ENCODE results near the gene CTBP2. TPM values are rescaled to one million over a fixed set of nuclear protein-coding genes. Genes with fewer than 3 reads are reported as not detected.
"Not testable (repeated sequence)": the region's sequence is repeated elsewhere in the genome, so short reads cannot be mapped to it uniquely, and the experiment has no call there.

The CTBP2 gene
- total RNA-seq, 4 donors from 2014 or later, result 74.8 to 103 (median 79.2) TPM

GRCh38 chr10:125082881-125083575, 77.3 kb downstream of the CTBP2 start:
- Histone ChIP-seq H3K36me3 (peaks cover 0 to 10% of the 10 kb centered on the region in 2 donors), H3K27ac (peak overlapping the region in 3 of 4 donors; percentile 85 to 89 (median 86)), H3K4me1 (peaks cover 0 to 73% (median 36%) of the 10 kb centered on the region in 3 donors), H3K9me3 (no peaks in the 10 kb centered on the region), H3K4me3 (no peak overlapping the region), H3K27me3 (no peaks in the 10 kb centered on the region)
- TF ChIP-seq EP300 (IDR thresholded peaks at IDR 0.05) (no peak), POLR2A (IDR thresholded peaks at IDR 0.05) (no peak), POLR2AphosphoS5 (IDR thresholded peaks at IDR 0.05) (no peak)
- TF ChIP-seq, protein P1, sequence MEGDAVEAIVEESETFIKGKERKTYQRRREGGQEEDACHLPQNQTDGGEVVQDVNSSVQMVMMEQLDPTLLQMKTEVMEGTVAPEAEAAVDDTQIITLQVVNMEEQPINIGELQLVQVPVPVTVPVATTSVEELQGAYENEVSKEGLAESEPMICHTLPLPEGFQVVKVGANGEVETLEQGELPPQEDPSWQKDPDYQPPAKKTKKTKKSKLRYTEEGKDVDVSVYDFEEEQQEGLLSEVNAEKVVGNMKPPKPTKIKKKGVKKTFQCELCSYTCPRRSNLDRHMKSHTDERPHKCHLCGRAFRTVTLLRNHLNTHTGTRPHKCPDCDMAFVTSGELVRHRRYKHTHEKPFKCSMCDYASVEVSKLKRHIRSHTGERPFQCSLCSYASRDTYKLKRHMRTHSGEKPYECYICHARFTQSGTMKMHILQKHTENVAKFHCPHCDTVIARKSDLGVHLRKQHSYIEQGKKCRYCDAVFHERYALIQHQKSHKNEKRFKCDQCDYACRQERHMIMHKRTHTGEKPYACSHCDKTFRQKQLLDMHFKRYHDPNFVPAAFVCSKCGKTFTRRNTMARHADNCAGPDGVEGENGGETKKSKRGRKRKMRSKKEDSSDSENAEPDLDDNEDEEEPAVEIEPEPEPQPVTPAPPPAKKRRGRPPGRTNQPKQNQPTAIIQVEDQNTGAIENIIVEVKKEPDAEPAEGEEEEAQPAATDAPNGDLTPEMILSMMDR (IDR thresholded peaks at IDR 0.05), result no peak
- WGBS, 2 donors (ENCODE audit: low coverage in 1 of 2), result 57 to 80% methylated on average over 1 to 5 of the region's 15 CpGs
- no peak for ATAC-seq

DNA sequence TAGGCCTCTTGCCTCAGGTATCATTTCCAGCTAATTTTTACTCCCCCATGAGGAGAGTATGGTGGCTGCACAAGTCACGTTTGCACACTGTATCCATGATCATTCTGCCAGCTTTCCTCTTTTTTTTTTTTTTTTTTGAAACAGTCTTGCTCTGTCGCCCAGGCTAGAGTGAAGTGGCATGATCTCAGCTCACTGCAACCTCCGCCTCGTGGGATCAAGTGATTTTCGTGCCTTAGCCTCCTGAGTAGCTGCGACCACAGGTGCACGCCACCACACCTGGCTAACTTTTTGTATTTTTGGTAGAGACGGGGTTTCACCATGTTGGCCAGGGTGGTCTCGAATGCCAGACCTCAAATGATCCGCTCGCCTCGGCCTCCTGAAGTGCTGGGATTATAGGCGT, 77.9 kb downstream of the CTBP2 start:
- H3K36me3 ChIP-seq, H3K27me3 ChIP-seq, ATAC-seq, H3K4me3 ChIP-seq, H3K9me3 ChIP-seq: not testable (repeated sequence)
- WGBS, 2 donors (ENCODE audit: low coverage in 1 of 2), result 75 to 91% methylated on average over 1 to 5 of the region's 13 CpGs
- peak overlapping the region in 3 of 4 donors; percentile 50 to 86 (median 85) for H3K27ac ChIP-seq
- H3K4me1 ChIP-seq, result peaks cover 0 to 74% (median 36%) of the 10 kb centered on the region in 3 donors

DNA sequence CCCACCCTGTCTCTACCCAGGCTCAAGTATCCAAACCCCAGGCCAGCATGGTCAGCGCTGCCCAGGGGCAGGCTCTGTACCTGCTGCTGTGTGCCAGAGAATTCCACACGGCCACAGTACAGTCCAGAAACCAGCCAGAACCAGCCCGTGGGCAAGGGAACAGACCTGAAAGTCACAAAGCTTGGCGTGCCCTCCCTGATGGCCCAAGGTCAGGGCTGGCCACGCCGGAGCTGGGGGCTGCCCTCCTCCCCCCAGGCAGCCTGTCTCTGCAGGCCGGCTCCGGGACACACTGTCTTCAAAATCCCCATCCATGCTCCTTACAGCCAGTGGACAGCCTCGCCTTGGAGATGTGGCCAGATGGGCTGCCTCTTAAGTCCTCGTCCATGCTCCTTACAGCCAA, 78.4 kb downstream of the CTBP2 start:
- WGBS, 2 donors (ENCODE audit: low coverage in 1 of 2), result 81% methylated on average over 8 of the region's 10 CpGs; no CpG with 5 or more reads in 1 of the 2 donors
- peak overlapping the region in 3 of 4 donors; percentile 50 to 86 (median 85) for H3K27ac ChIP-seq
- H3K9me3 ChIP-seq, result no peaks in the 10 kb centered on the region
- no peak for TF ChIP-seq POLR2A (IDR thresholded peaks at IDR 0.05)
- no peak for TF ChIP-seq POLR2AphosphoS5 (IDR thresholded peaks at IDR 0.05)
- TF ChIP-seq EP300 (IDR thresholded peaks at IDR 0.05), result no peak
- TF ChIP-seq, protein P1 (IDR thresholded peaks at IDR 0.05), result no peak
- H3K4me3 ChIP-seq, result no peak overlapping the region
- no peak for ATAC-seq
- no peaks in the 10 kb centered on the region for H3K36me3 ChIP-seq
- H3K27me3 ChIP-seq, result no peaks in the 10 kb centered on the region
- H3K4me1 ChIP-seq, result peaks cover 0 to 78% (median 36%) of the 10 kb centered on the region in 3 donors

- TF ChIP-seq EP300 (IDR thresholded peaks at IDR 0.05) (no peak), POLR2AphosphoS5 (IDR thresholded peaks at IDR 0.05) (no peak), POLR2A (IDR thresholded peaks at IDR 0.05) (no peak)
- TF ChIP-seq, protein P1 (IDR thresholded peaks at IDR 0.05), result no peak
- no peak for ATAC-seq
- Histone ChIP-seq H3K4me3 (no peak overlapping the region), H3K27me3 (no peaks in the 10 kb centered on the region), H3K9me3 (no peaks in the 10 kb centered on the region), H3K27ac (no peak overlapping the region), H3K36me3 (peaks cover 0 to 3% of the 10 kb centered on the region in 2 donors), H3K4me1 (peaks cover 0 to 82% (median 36%) of the 10 kb centered on the region in 3 donors)
- 87 to 88% methylated on average over 7 of the region's 7 CpGs for WGBS, 2 donors (ENCODE audit: low coverage in 1 of 2)
These were observed 79.4 kb downstream of the CTBP2 start for GRCh38 chr10:125080984-125081383.

DNA sequence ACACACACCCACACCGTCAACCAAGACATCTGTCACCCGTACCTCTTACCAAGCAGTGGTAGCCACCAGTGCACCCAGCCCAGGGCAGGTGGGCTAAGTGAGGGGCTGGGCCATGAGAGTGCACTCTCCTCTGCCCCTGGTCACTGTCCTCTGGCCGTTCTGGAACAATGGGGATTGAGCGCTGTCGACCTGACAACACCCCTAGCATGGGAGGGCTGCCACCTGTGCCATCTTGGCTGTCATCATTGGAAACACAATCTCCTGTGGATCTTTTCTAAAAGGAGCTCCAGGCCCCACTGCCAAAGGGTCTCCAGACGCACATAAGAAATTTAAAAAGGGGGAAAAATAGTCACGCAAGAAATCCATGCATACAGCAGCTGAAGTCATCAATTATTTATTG, 80.1 kb downstream of the CTBP2 start:
- no peak overlapping the region for H3K4me3 ChIP-seq
- H3K4me1 ChIP-seq, result peaks cover 0 to 80% (median 30%) of the 10 kb centered on the region in 3 donors
- H3K9me3 ChIP-seq, result no peaks in the 10 kb centered on the region
- peaks cover 0 to 3% of the 10 kb centered on the region in 2 donors for H3K36me3 ChIP-seq
- no peaks in the 10 kb centered on the region for H3K27me3 ChIP-seq
- TF ChIP-seq POLR2A (IDR thresholded peaks at IDR 0.05) (no peak), EP300 (IDR thresholded peaks at IDR 0.05) (no peak), POLR2AphosphoS5 (IDR thresholded peaks at IDR 0.05) (no peak)
- TF ChIP-seq, protein P1 (IDR thresholded peaks at IDR 0.05), result no peak
- no peak for ATAC-seq
- 33 to 97% methylated on average over 1 to 4 of the region's 7 CpGs for WGBS, 2 donors (ENCODE audit: low coverage in 1 of 2)
- H3K27ac ChIP-seq, result peak overlapping the region in 2 of 4 donors; percentile 24 to 48

Data from gastroesophageal sphincter (tissue), 4 donors.